Measurements from ENCODE around the gene SLC8A2. TPM values are rescaled to one million over a fixed set of nuclear protein-coding genes. Genes with fewer than 3 reads are reported as not detected.
A peak's percentile ranks its signal among the peaks of the same experiment; 100 is the strongest.
"Not testable (repeated sequence)": the region's sequence is repeated elsewhere in the genome, so short reads cannot be mapped to it uniquely, and the experiment has no call there.

Gene SLC8A2
- total RNA-seq, 1 donor from 2014 or later: 14.5 TPM

DNA sequence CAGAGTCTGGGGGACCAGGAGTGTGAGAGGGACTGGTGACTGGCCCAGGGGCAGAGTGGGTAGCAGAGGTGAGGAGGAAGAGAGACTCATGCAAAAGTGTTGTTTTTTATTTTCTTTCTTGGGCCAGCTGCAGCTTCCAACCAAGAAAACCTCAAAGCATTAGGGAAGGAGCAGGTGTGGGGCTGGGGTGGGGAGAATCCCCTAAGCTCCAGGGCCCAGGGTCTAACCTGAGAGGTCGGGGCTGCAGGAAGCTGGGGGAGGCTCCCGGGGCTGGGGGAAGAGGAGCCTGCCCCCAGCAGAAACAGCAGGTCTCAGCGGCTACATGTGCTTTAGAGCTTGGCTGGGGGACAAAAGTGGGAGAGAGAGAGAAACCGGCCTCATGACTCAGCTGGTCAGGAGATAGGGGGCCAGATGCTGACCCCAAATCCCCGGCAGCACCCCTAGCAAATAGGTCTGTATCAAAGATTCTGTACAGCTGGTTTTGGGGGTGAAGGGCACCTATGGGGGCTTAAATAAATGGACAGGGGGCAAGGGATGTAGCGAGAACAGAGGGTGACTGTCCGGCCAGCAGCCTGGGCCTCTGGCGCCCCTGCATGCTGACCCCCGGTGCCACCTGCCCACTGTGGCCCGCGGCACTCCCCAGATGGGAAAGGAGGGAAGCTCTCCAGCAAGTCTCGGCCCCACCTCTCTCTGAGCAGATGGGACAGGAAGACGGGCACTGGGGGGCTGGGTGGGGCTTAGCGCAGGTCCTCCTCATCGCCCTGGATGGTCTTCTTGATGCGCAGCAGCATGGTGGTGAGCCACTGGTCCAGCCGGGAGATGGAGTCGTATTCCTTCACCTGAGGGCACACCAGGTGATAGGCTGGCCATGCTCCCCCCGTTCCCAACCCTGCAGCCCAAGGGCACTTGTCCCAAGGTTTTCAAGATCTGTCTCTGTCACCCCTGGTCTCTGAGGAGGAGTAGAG lies 16.1 kb upstream of the SLC8A2 start:
- H3K4me1 ChIP-seq: no peaks in the 10 kb centered on the region
- Mint-ChIP-seq H3K4me3 (peak overlapping the region; percentile 46), H3K4me1 (peaks cover 9% of the 10 kb centered on the region), H3K9me3 (no peaks in the 10 kb centered on the region), H3K27ac (peak overlapping the region; percentile 50), H3K27me3 (ENCODE audit: insufficient read depth, low read depth) (peaks cover 10% of the 10 kb centered on the region), H3K36me3 (peaks cover 3% of the 10 kb centered on the region)
- H4K20me1 ChIP-seq (ENCODE audit: low read depth): no peaks in the 10 kb centered on the region
- H3K4me2 ChIP-seq: no peak overlapping the region
- no peak for DNase-seq (ENCODE audit: low spot score)
- H3K4me3 ChIP-seq: no peak overlapping the region
- no peak for TF ChIP-seq EZH2phosphoT487 (IDR thresholded peaks at IDR 0.05)
- no peak for TF ChIP-seq EZH2 (IDR thresholded peaks at IDR 0.05)
- H3K79me2 ChIP-seq (ENCODE audit: low read depth): no peaks in the 10 kb centered on the region
- H3K36me3 ChIP-seq: no peaks in the 10 kb centered on the region
- no peak overlapping the region for H3K9ac ChIP-seq
- H3F3A ChIP-seq (ENCODE audit: low read depth): peaks cover 14% of the 10 kb centered on the region
- H3K27me3 ChIP-seq: no peaks in the 10 kb centered on the region
- no peaks in the 10 kb centered on the region for H3K9me3 ChIP-seq (ENCODE audit: low read depth)
- no peak overlapping the region for H3K27ac ChIP-seq
- H2AFZ ChIP-seq (replicated peaks): no peak overlapping the region

GRCh38 chr19:47486900-47487299 lies 15.2 kb upstream of the SLC8A2 start:
- no peaks in the 10 kb centered on the region for H3K79me2 ChIP-seq (ENCODE audit: low read depth)
- no peak overlapping the region for H2AFZ ChIP-seq (replicated peaks)
- no peaks in the 10 kb centered on the region for H3K9me3 ChIP-seq (ENCODE audit: low read depth)
- peaks cover 14% of the 10 kb centered on the region for H3F3A ChIP-seq (ENCODE audit: low read depth)
- H3K4me2 ChIP-seq: no peak overlapping the region
- H3K9ac ChIP-seq: no peak overlapping the region
- TF ChIP-seq EZH2phosphoT487 (IDR thresholded peaks at IDR 0.05) (no peak), EZH2 (IDR thresholded peaks at IDR 0.05) (no peak), CTCF (IDR thresholded peaks at IDR 0.05) (no peak)
- no peaks in the 10 kb centered on the region for H3K9me3 Mint-ChIP-seq
- H3K27me3 Mint-ChIP-seq (ENCODE audit: insufficient read depth, low read depth): peaks cover 10% of the 10 kb centered on the region
- peaks cover 3% of the 10 kb centered on the region for H3K36me3 Mint-ChIP-seq
- no peak overlapping the region for H3K4me3 ChIP-seq
- peaks cover 9% of the 10 kb centered on the region for H3K4me1 Mint-ChIP-seq
- H3K27ac ChIP-seq: no peak overlapping the region
- peak overlapping the region; percentile 50 for H3K27ac Mint-ChIP-seq
- H3K4me1 ChIP-seq: no peaks in the 10 kb centered on the region
- DNase-seq (ENCODE audit: low spot score): no peak
- H3K36me3 ChIP-seq: no peaks in the 10 kb centered on the region
- no peaks in the 10 kb centered on the region for H3K27me3 ChIP-seq
- H3K4me3 Mint-ChIP-seq: no peak overlapping the region
- no peaks in the 10 kb centered on the region for H4K20me1 ChIP-seq (ENCODE audit: low read depth)

DNA sequence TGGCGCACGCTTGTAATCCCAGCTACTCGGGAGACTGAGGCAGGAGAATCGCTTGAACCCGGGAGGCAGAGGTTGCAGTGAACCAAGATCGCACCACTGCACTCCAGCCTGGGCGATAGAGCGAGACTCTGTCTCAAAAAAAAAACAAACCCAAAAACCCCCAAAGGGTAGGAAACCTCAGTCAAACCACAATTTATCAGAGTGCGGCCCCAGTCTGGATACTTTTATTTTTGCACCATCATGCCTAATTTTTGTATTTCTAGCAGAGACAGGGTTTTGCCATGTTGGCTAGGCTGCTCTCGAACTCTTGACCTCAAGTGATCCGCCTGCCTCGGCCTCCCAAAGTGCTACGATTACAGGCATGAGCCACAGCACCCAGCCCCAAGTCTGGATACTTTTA lies 14.5 kb upstream of the SLC8A2 start:
- not testable (repeated sequence) for H3K36me3 ChIP-seq; H3K9ac ChIP-seq; H3K4me1 Mint-ChIP-seq; H3K27ac ChIP-seq; H2AFZ ChIP-seq (replicated peaks); H3K4me1 ChIP-seq; H4K20me1 ChIP-seq (ENCODE audit: low read depth); H3K27me3 Mint-ChIP-seq (ENCODE audit: insufficient read depth, low read depth); H3K36me3 Mint-ChIP-seq; H3K27me3 ChIP-seq; H3K9me3 Mint-ChIP-seq; H3K79me2 ChIP-seq (ENCODE audit: low read depth); H3K4me2 ChIP-seq; DNase-seq (ENCODE audit: low spot score); H3K27ac Mint-ChIP-seq; H3K4me3 ChIP-seq; H3K9me3 ChIP-seq (ENCODE audit: low read depth); H3K4me3 Mint-ChIP-seq
- H3F3A ChIP-seq (ENCODE audit: low read depth): peaks cover 14% of the 10 kb centered on the region

- no peaks in the 10 kb centered on the region for H3K27me3 ChIP-seq
- no peak overlapping the region for H3K9ac ChIP-seq
- Mint-ChIP-seq H3K27me3 (ENCODE audit: insufficient read depth, low read depth) (peaks cover 17% of the 10 kb centered on the region), H3K4me3 (peak overlapping the region; percentile 94), H3K36me3 (peaks cover 2% of the 10 kb centered on the region), H3K9me3 (no peaks in the 10 kb centered on the region), H3K27ac (no peak overlapping the region), H3K4me1 (peaks cover 15% of the 10 kb centered on the region)
- H2AFZ ChIP-seq (replicated peaks): no peak overlapping the region
- H4K20me1 ChIP-seq (ENCODE audit: low read depth): no peaks in the 10 kb centered on the region
- TF ChIP-seq CTCF (IDR thresholded peaks at IDR 0.05) (no peak), EZH2phosphoT487 (IDR thresholded peaks at IDR 0.05) (no peak), EZH2 (IDR thresholded peaks at IDR 0.05) (no peak)
- no peaks in the 10 kb centered on the region for H3K9me3 ChIP-seq (ENCODE audit: low read depth)
- no peak overlapping the region for H3K27ac ChIP-seq
- peaks cover 23% of the 10 kb centered on the region for H3F3A ChIP-seq (ENCODE audit: low read depth)
- DNase-seq (ENCODE audit: low spot score): no peak
- peak overlapping the region; percentile 90 for H3K4me3 ChIP-seq
- H3K79me2 ChIP-seq (ENCODE audit: low read depth): no peaks in the 10 kb centered on the region
- no peaks in the 10 kb centered on the region for H3K36me3 ChIP-seq
- H3K4me1 ChIP-seq: no peaks in the 10 kb centered on the region
- no peak overlapping the region for H3K4me2 ChIP-seq
Measured at GRCh38 chr19:47485210-47485609, 13.5 kb upstream of the SLC8A2 start.
